K562 treated with DMSO at 1 percent for 4 hours (cell line): ENCODE data around the gene MCRIP2. TPM values are rescaled to one million over a fixed set of nuclear protein-coding genes. Genes with fewer than 3 reads are reported as not detected.

Experiments used
- total RNA-seq: library from RNA; unstranded; fragments of 300-600 nt; gene quantifications from 2 replicates; pipeline ENCODE4 v1.2.3, GENCODE V29; 2022; ENCODE audit not compliant: insufficient read depth

MCRIP2 gene, protein sequence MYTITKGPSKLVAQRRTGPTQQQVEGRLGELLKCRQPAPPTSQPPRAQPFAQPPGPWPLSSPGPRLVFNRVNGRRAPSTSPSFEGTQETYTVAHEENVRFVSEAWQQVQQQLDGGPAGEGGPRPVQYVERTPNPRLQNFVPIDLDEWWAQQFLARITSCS
- 83.7 and 110 TPM in 2 replicates for total RNA-seq

DNA sequence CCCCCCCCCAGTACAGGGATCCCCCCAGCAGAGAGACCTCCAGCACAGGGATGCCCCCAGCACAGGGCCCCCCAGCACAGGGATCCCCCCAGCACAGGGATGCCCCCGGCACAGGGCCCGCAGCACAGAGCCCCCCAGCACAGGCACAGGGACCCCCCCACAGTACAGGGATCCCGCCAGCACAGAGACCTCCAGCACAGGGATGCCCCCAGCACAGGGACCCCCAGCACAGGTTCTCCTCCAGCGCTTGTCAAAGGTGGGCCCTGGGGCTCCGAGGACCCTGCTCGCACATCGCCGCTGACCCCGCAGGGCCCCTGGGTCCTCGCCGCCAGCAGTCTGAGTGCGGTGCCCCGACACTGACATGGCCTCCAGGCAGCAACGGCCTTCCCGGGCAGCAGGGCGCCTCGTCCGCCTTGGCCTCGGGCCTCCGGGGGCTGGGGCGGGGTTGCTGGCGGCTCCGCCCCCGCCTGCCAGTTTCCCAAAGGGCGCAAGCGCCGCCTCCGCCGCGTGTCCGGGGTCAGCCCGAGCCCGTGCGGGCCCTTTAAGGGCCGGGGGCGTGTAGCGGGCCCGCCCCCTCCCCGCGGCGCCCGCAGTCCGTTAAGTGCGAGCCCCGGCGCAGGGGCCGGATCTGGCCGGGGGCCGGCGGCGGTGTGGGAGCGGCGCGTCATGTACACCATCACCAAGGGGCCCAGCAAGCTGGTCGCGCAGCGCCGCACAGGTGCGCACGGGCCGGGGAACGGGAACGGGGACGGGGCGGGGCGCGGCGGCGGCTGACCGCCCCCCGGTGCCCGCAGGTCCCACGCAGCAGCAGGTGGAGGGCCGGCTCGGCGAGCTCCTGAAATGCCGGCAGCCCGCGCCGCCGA lies at the start of gene MCRIP2:
MCRIP2 (plus strand) TSS at position 503 of the 863 bp plus-strand sequence; CDS start at position 667, 164 bp downstream.

DNA sequence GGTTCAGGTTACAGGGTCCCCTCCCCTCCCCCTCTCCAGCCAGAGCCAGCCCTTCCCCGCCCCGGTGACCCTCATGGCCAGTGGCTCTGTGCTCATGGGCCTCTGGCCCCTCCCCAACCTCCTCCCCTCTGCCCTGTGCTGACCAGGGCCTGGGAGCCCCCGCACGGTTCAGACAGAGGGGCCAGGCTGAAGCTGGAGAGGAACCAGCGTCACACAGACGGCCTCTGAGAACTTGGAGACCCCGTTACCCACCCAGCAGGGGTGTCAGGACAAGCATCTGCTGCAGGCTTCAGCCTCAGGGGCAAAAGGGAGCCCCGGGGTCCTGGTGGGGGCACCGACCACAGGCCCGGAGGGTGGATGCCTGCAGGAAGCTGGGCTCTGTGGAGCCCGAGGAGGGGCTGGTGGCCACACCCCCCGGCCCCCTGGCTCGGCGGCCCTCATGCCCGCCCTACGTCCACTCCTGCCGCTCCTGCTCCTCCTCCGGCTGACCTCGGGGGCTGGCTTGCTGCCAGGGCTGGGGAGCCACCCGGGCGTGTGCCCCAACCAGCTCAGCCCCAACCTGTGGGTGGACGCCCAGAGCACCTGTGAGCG lies 10.7 kb upstream of the MCRIP2 start, which contains the start of gene WFIKKN1:
WFIKKN1 (plus strand) TSS at position 171 of the 591 bp plus-strand sequence; CDS start at position 440, 269 bp downstream.

DNA sequence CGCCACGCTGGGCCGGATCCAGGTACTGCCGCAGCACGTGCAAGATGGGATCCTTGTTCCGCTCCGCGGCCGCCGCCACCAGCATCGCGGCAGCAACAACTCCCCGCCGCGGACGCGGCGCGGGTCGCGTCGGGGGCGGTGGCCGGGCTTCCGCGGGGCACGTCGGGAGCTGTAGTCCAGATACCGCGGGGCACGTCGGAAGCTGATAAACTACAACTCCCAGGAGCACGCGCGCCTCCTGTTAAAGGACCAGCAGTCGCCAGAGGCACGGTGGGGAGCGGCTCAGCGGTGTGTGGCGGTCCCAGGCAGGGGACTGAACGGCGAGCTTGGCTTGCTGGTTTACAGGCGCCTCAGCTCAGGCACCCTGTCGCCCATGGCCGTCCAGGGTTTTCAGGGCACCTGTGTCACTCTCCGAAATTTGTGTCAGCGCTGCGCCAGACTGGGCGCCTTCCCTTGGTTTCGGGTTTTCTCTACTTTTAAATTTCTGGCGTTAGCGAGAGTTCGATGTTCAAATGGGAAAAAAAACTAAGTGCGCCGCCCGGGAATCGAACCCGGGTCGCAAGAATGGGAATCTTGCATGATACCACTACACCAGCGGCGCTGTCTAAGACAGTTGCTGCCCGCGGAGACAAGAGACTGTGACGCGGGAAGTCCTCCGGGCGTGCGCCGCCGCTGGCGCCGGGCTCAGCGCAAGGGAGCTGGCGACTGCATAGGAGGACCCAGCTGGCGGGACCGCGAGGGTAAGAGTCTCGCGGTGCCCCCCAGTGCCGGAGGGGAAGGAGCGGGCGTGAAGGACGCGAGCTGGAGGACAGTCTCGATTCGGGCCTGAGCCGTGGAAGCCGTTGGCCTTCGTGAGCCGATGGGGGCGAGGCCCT lies 5.2 kb upstream of the MCRIP2 start, which contains the start of gene METTL26:
METTL26 (minus strand) TSS at position 100 of the 875 bp plus-strand sequence; CDS start at position 85, 15 bp downstream.

DNA sequence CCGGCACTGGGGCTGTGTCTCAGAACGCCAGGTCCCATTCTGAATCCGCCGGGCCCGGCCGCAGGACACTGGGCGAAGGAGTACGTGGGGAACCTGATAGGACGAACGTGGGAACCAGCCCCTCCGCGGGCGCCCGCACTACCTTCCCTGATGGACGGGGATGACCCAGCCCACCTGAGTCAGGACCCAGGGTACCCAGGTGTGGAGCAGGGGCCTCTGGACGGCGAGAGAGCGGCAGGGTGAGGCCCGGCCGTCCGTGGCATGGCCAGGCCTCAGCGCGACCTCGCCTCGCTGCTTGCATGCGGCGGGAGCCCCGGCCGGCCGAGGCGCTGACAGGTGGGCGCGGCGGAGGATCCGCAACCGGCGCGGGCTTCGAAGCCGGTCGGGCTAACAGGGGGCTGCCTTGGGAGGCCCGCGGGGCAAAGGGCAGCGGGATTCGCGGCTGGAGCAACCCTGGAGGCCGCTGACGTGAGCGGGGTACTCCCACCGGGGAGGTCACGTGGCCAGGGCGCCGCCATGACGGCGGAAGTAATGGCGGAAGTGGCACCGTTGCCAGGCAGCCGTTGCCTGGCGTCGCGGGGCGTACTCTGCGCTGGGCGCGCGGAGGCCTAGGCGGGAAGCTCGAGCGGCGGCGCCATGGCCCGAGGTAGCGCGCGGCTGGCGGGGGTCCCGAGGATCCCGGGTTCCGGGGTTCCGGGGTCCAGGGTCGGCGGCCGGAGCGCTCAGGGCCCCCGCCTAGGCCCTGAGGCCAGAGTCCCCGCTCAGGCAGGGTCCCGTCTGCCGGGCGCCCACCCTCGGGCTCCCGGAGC lies 7.4 kb downstream of the MCRIP2 start, which contains the start of gene WDR90:
WDR90 (plus strand) TSS at position 585 of the 809 bp plus-strand sequence; CDS start at position 637, 52 bp downstream.

DNA sequence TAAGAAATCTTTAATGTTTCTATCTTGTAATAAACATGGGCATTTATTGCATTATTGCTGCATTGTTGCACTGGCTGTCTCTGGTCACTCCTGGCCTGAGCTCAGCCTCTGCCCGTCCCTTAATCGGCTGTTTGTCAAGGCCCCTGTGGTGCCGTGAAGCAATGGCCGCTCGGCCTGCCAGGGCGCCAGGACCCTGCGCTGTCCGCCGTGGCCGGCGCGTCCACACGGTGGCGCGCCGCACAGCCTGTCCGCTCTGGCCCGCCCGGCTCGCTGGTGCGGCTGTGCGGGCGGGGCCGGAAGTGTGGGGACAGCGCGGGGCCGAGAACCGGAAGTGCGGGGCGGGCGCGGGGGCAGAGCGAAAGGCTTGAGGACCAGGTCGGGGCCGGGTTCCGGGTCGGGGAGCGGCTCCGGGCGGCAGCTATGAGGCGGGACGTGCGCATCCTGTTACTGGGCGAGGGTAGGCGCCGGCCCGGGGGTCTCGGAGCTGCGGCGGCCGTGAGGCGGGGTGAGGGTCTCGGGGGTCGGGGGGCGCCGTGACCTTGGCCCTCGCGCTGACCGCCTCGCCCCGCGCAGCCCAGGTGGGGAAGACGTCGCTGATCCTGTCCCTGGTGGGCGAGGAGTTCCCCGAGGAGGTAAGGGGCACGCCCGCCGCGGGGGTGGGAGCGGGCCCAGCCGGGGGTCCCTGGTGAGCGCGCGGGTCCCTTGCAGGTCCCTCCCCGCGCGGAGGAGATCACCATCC lies 26.3 kb downstream of the MCRIP2 start, which contains the start of gene RHOT2:
RHOT2 (plus strand) TSS at position 353 of the 739 bp plus-strand sequence; CDS start at position 421, 68 bp downstream.

DNA sequence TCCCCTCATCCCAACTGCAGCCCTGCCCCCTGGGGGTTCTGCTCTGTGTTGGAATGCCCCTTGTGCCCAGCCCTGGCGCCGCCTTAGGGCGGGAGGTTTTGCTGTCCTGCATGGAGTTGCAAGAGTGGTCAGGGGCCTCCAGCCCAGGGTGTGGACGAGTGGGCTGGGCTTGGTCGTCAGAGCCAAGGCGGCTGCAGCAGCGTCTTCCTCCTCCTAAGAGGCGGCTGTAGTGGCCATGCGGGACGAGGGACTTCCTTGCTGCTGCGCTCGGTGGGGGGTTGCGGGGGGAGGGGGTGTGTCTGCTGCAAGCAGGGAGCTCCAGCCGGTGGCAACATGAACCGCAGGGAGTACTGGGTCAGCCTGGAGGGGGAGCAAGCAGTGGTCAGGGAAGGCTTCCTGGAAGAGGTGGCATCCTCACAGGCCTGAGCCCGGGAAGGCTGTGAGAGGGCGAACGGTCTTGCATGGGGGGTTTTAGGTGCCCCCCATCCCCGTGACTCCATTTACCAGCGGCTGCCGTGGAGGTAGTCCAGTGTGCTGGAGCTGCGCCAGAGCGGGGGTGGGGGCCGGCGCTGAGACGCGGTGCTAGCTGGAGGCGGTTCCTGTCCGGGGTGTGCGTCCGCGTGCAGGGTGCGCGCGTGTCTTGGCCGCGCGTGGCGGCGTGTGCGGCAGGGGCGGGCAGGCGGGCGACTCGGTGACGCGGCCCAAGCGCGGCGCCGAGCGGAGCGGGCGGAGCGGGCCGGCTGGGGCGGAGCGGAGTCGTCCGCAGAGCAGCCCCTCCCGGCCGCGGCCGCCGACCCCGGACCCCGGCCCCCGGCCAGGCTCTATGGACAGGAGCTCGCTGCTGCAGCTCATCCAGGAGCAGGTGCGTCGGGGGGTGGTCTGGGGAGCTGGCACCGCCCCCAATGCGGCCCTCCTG lies 33.6 kb downstream of the MCRIP2 start, which contains the start of gene RHBDL1:
RHBDL1 (plus strand) TSS at position 704 of the 916 bp plus-strand sequence; CDS start at position 824, 120 bp downstream.

DNA sequence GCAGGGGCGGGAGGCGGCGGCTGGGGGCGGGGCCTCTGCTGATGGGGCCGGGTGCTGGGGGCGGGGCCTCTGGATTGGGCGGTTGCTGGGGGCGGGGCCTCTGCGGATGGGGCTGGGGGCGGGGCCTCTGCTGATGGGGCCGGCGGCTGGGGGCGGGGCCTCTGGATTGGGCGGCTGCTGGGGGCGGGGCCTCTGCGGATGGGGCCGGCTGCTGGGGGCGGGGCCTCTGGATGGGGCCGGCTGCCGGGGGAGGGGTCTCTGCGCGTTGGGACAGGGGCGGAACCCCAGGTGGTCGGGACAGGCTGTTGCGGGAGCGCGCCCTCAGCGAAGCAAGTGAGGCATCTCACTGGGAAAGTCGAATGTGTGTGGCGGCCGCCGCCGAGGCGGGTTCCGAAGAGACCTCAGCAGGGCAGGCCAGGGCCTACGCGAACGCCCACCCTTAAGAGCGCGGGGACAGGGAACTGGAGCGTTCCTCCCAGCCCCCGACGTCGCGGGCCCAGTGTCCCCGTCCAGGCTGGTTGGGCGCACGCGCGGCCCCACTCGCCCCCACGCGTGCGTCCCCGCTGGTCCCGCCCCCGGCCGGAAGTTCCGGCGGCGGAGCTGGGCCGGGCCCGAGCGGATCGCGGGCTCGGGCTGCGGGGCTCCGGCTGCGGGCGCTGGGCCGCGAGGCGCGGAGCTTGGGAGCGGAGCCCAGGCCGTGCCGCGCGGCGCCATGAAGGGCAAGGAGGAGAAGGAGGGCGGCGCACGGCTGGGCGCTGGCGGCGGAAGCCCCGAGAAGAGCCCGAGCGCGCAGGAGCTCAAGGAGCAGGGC lies 38.4 kb downstream of the MCRIP2 start, which contains the start of gene STUB1:
STUB1 (plus strand) TSS at position 597 of the 811 bp plus-strand sequence; CDS start at position 713, 116 bp downstream.

DNA sequence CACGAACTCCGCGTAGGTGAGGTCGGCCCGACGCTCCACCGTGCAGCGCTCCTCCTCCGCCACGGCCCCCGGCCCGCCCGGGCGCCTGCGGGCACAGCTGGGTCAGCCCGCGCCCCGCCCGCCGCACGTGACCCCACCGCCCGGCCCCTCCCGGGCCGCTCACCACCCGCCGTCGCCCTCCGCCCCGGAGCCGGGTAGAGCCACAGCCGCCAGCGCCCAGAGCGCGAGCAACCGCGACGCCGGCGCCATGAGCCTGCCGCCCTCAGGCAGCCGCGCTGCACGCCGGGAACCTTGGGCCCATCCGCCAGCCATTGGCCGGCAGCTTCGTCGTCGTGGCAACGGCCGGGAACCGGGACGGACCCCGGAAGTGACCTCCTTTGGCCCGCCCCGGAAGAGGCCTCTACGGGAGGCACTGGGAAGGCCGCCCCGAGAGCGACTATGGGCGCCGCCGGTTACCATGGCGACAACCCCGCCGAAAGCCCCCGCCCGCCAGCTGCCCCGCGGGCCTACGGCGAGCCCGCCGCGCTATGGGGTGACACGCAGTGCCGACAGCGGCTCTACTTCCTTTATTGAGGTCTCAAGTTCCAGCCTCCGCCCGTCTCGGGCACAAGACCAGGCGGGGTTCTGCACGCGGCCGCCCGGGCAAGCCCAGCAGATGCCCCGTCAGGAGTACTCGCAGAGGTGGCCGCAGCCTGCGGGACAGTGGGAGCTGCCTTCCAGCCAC lies 42.6 kb downstream of the MCRIP2 start, which contains the start of gene JMJD8:
JMJD8 (minus strand) TSS at position 264 of the 724 bp plus-strand sequence; CDS start at position 249, 15 bp downstream.

Other genes with a start within 250 kb of the MCRIP2 start
- 226 and 252 TPM in 2 replicates for gene NME4, start 244.6 kb upstream of the MCRIP2 start, total RNA-seq
- 33.8 and 38.1 TPM in 2 replicates for gene DECR2, start 239.9 kb upstream of the MCRIP2 start, total RNA-seq
- 10.8 and 10.9 TPM in 2 replicates for gene RAB11FIP3, start 216.2 kb upstream of the MCRIP2 start, total RNA-seq
- gene CAPN15, start 114.1 kb upstream of the MCRIP2 start, total RNA-seq = 55.1 and 67.7 TPM in 2 replicates
- not detected in 2 replicates for gene PRR35, start 81.4 kb upstream of the MCRIP2 start, total RNA-seq
- 4.3 and 5.8 TPM in 2 replicates for gene NHLRC4, start 74.8 kb upstream of the MCRIP2 start, total RNA-seq
- 36.7 and 38.3 TPM in 2 replicates for gene PIGQ, start 71.9 kb upstream of the MCRIP2 start, total RNA-seq
- 25.1 and 27.0 TPM in 2 replicates for gene RAB40C, start 51.8 kb upstream of the MCRIP2 start, total RNA-seq
- 8.4 and 9.7 TPM in 2 replicates for gene WFIKKN1, start 10.8 kb upstream of the MCRIP2 start, total RNA-seq
- 176 and 186 TPM in 2 replicates for gene METTL26, start 5.5 kb upstream of the MCRIP2 start, total RNA-seq
- 3.4 and 4.8 TPM in 2 replicates for gene WDR90, start 7.5 kb downstream of the MCRIP2 start, total RNA-seq
- 128 and 154 TPM in 2 replicates for gene RHOT2, start 26.3 kb downstream of the MCRIP2 start, total RNA-seq
- 2.8 and 4.2 TPM in 2 replicates for gene RHBDL1, start 33.8 kb downstream of the MCRIP2 start, total RNA-seq
- gene STUB1, start 38.6 kb downstream of the MCRIP2 start, total RNA-seq = 129 and 139 TPM in 2 replicates
- 88.7 and 91.8 TPM in 2 replicates for gene JMJD8, start 42.5 kb downstream of the MCRIP2 start, total RNA-seq
- 19.6 and 21.8 TPM in 2 replicates for gene WDR24, start 48.6 kb downstream of the MCRIP2 start, total RNA-seq
- gene FBXL16, start 64.0 kb downstream of the MCRIP2 start, total RNA-seq = 3.4 and 6.3 TPM in 2 replicates
- gene METRN, start 73.3 kb downstream of the MCRIP2 start, total RNA-seq = 21.4 and 37.4 TPM in 2 replicates
- 56.5 and 66.4 TPM in 2 replicates for gene ANTKMT, start 79.3 kb downstream of the MCRIP2 start, total RNA-seq
- gene CCDC78, start 84.6 kb downstream of the MCRIP2 start, total RNA-seq = 0.51 and 1.4 TPM in 2 replicates
- gene HAGHL, start 85.3 kb downstream of the MCRIP2 start, total RNA-seq = 30.6 and 31.8 TPM in 2 replicates
- 26.1 and 31.9 TPM in 2 replicates for gene CIAO3, start 99.2 kb downstream of the MCRIP2 start, total RNA-seq
- not detected in 2 replicates for gene MSLN, start 118.9 kb downstream of the MCRIP2 start, total RNA-seq
- gene RPUSD1, start 146.6 kb downstream of the MCRIP2 start, total RNA-seq = 45.1 and 50.9 TPM in 2 replicates
- gene CHTF18, start 146.8 kb downstream of the MCRIP2 start, total RNA-seq = 25.9 and 26.9 TPM in 2 replicates
- not detected in 2 replicates for gene GNG13, start 158.9 kb downstream of the MCRIP2 start, total RNA-seq